Measurements from ENCODE around the gene SIPA1L3. TPM values are rescaled to one million over a fixed set of nuclear protein-coding genes. Genes with fewer than 3 reads are reported as not detected.

SIPA1L3 gene
- total and polyA plus RNA-seq, 2 of the 13 experiments (the other 11 are each of a cell fraction or from before 2014, with no cell fraction given) = 5.5 to 7.7 TPM

GRCh38 chr19:37906869-37907734 is at the start of gene SIPA1L3 (continued):
- TF ChIP-seq DZIP1 (CRISPR knock-in tag; IDR thresholded peaks at IDR 0.05) = no peak
- TF ChIP-seq ZNF652 (CRISPR knock-in tag; IDR thresholded peaks at IDR 0.05; ENCODE audit: borderline replicate concordance, low read depth) = no peak; the same call in 1 of the 2 replicates
- no peak; the same call in none of the 2 replicates for TF ChIP-seq MAX (IDR thresholded peaks at IDR 0.05)
- TF ChIP-seq ZNF121 (CRISPR knock-in tag; IDR thresholded peaks at IDR 0.05) = no peak
- TF ChIP-seq ZNF850 (CRISPR knock-in tag; conservative IDR thresholded peaks at IDR 0.05) = no peak
- no peak for TF ChIP-seq GRHL1 (CRISPR knock-in tag; conservative IDR thresholded peaks at IDR 0.05)
- TF ChIP-seq ZFP36 (IDR thresholded peaks at IDR 0.05; ENCODE audit: borderline replicate concordance, low read depth, low read length, partially characterized antibody) = no peak
- TF ChIP-seq ZNF782 (CRISPR knock-in tag; IDR thresholded peaks at IDR 0.05; ENCODE audit: borderline replicate concordance) = no peak; the same call in 1 of the 2 replicates
- TF ChIP-seq SETDB1 (CRISPR knock-in tag; IDR thresholded peaks at IDR 0.05; ENCODE audit: borderline replicate concordance) = no peak
- no peak for TF ChIP-seq RNF219 (CRISPR knock-in tag; IDR thresholded peaks at IDR 0.05)
- TF ChIP-seq ZNF672 (CRISPR knock-in tag; IDR thresholded peaks at IDR 0.05) = no peak
- TF ChIP-seq FIP1L1 (IDR thresholded peaks at IDR 0.05; ENCODE audit: borderline replicate concordance, insufficient read depth, low read depth, low read length) = no peak
- no peak for TF ChIP-seq GTF3A (CRISPR knock-in tag; conservative IDR thresholded peaks at IDR 0.05)
- TF ChIP-seq ATF7-NPFF (CRISPR knock-in tag; IDR thresholded peaks at IDR 0.05; ENCODE audit: low read depth) = 0 out of 2 replicates have a peak, but pooled peaks have one; percentile 25
- no peak for TF ChIP-seq SOX5 (CRISPR knock-in tag; IDR thresholded peaks at IDR 0.05; ENCODE audit: borderline replicate concordance)
- TF ChIP-seq ZNF607 (CRISPR knock-in tag; IDR thresholded peaks at IDR 0.05; ENCODE audit: borderline replicate concordance) = peak; percentile 31; the same call in 1 of the 2 replicates
- TF ChIP-seq YEATS4 (CRISPR knock-in tag; IDR thresholded peaks at IDR 0.05; ENCODE audit: borderline replicate concordance) = peak; percentile 65; the same call in 1 of the 2 replicates
- peak; percentile 54; the same call in 1 of the 2 replicates for TF ChIP-seq ZBTB25 (CRISPR knock-in tag; IDR thresholded peaks at IDR 0.05)
- peak; percentile 35; the same call in 1 of the 2 replicates for TF ChIP-seq ZNF263 (CRISPR knock-in tag; IDR thresholded peaks at IDR 0.05)
- TF ChIP-seq ELF1 (CRISPR knock-in tag; IDR thresholded peaks at IDR 0.05) = peak; percentile 97
- TF ChIP-seq ZNF446 (CRISPR knock-in tag; IDR thresholded peaks at IDR 0.05) = no peak
